Stimulated activated CD8-positive, alpha-beta memory T cell treated with anti-CD3 and anti-CD28 coated beads, Interleukin-7, amount 100 ng/mL, for 1 hour (primary cell): ENCODE measurements around the gene CFAP68.
"Not testable (repeated sequence)": the region's sequence is repeated elsewhere in the genome, so short reads cannot be mapped to it uniquely, and the experiment has no call there.

Experiments
- DNase-seq, 2 donors: peaks; one replicate each; pipeline ENCODE4 v3.0.0-alpha.2; 2020; ENCODE audit warnings: low read depth in 2 of 2

Gene CFAP68

GRCh38 chr11:111870522-111870885 is 8.8 kb upstream of the CFAP68 start:
- DNase-seq, result no peak

- DNase-seq, result peak; percentile 76 to 85
These were observed 8.3 kb upstream of the CFAP68 start, which contains the start of gene ALG9 for GRCh38 chr11:111870886-111871692. Gene ALG9, minus strand, starts transcription at chr11:111871581. Its CDS starts 99 bp downstream, at chr11:111871482.

GRCh38 chr11:111871693-111872161 is 7.6 kb upstream of the CFAP68 start:
- no peak for DNase-seq

GRCh38 chr11:111878385-111878848 is 924 bp upstream of the CFAP68 start:
- no peak for DNase-seq

- no peak for DNase-seq
These were observed 258 bp downstream of the CFAP68 start for GRCh38 chr11:111879637-111879960.

- no peak for DNase-seq
These were observed 2.9 kb downstream of the CFAP68 start for GRCh38 chr11:111882202-111882601.

GRCh38 chr11:111885053-111885452 is 5.7 kb downstream of the CFAP68 start:
- not testable (repeated sequence) for DNase-seq

GRCh38 chr11:111886032-111886431 is 6.7 kb downstream of the CFAP68 start:
- no peak for DNase-seq

- DNase-seq, result no peak
These were observed 7.5 kb downstream of the CFAP68 start for GRCh38 chr11:111886844-111887243.

- DNase-seq, result no peak
These were observed 26.1 kb downstream of the CFAP68 start for GRCh38 chr11:111905411-111905810.

- no peak for DNase-seq
These were observed 27.3 kb downstream of the CFAP68 start for GRCh38 chr11:111906680-111907079.

GRCh38 chr11:111908639-111909305 is 29.4 kb downstream of the CFAP68 start:
- DNase-seq, result no peak

GRCh38 chr11:111909378-111909777 is 30.0 kb downstream of the CFAP68 start:
- no peak for DNase-seq

- DNase-seq, result no peak
These were observed 31.6 kb downstream of the CFAP68 start for GRCh38 chr11:111910676-111911562.

- DNase-seq, result no peak
These were observed 32.4 kb downstream of the CFAP68 start, which contains the start of gene CRYAB for GRCh38 chr11:111911563-111912401. Gene CRYAB, minus strand, starts transcription at chr11:111911770. Its CDS starts 46 bp downstream, at chr11:111911724.

GRCh38 chr11:111912535-111912934 is 33.2 kb downstream of the CFAP68 start, which contains the start of gene HSPB2:
Gene HSPB2, plus strand, starts transcription at chr11:111912734. Its CDS starts 96 bp downstream, at chr11:111912830.
- no peak for DNase-seq

- DNase-seq, result no peak
These were observed 33.9 kb downstream of the CFAP68 start for GRCh38 chr11:111913031-111913861.

GRCh38 chr11:111913997-111914396 is 34.7 kb downstream of the CFAP68 start:
- no peak for DNase-seq

GRCh38 chr11:111916768-111917167 is 37.4 kb downstream of the CFAP68 start:
- DNase-seq, result no peak

GRCh38 chr11:111917312-111917711 is 38.0 kb downstream of the CFAP68 start:
- no peak for DNase-seq
